Ishikawa (cell line): ENCODE results near the gene PRRC2B.

Experiments used
- RAD21 ChIP-seq: IDR thresholded peaks from 2 replicates; pipeline ENCODE4 v1.6.1; 2012; ENCODE audit warnings: low read depth
- TAF1 ChIP-seq: IDR thresholded peaks from 2 replicates; pipeline ENCODE4 v1.6.1; 2012; ENCODE audit warnings: low read depth, mild to moderate bottlenecking

GRCh38 chr9:131482343-131483006, 88.6 kb downstream of the PRRC2B start:
- TF ChIP-seq TAF1, result no peak
- no peak for TF ChIP-seq RAD21
